Measurements from ENCODE around the gene CYP4F22. TPM values are rescaled to one million over a fixed set of nuclear protein-coding genes. Genes with fewer than 3 reads are reported as not detected.
A peak's percentile ranks its signal among the peaks of the same experiment; 100 is the strongest.

Gene CYP4F22
- total and polyA plus RNA-seq, 7 donors = 0.07 TPM; not detected in 6

- Histone ChIP-seq H3K4me3 (no peak overlapping the region), H3K9me3 (no peaks in the 10 kb centered on the region), H3K27me3 (peaks cover 0 to 8% (median 0%) of the 10 kb centered on the region in 3 donors), H3K36me3 (no peaks in the 10 kb centered on the region), H3K4me1 (no peaks in the 10 kb centered on the region), H3K27ac (no peak overlapping the region)
- 72 to 76% methylated on average over 6 of the region's 6 CpGs for WGBS, 2 donors
- no peak for TF ChIP-seq POLR2A (IDR thresholded peaks at IDR 0.05)
- TF ChIP-seq POLR2AphosphoS5 (IDR thresholded peaks at IDR 0.05) = no peak
- TF ChIP-seq EP300 (IDR thresholded peaks at IDR 0.05) = no peak
- TF ChIP-seq CTCF (IDR thresholded peaks at IDR 0.05) = no peak
- peak; percentile 18 for DNase-seq
- intact Hi-C loops (cut with DNase I) = no loop called here
Observed at GRCh38 chr19:15575406-15575805, 67.1 kb downstream of the CYP4F22 start.

DNA sequence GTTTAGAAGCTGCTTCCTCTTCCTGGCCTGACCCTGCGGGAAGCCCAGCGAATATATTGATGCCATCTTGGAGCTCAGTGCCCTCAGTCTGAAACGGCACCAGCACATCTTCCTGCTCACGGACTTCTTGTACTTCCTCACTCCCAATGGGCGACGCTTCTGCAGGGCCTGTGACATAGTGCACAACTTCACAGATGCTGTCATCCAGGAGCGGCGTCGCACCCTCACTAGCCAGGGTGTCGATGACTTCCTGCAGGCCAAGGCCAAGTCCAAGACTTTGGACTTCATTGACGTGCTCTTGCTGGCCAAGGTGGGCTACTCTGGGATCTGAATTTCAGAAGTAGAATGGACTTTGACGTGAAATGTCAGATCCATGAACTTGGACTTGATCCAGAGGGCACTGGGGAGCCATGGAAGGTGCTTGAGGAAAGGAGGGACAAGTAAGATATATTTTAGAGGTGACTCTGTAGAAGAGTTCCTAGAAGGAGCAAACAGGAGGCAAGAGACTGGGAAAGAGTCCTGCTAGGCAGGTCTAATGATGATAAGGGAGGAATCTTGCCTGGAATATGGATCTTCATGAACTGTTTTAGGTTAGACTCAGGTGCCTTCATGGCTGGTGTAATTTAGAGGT, 68.3 kb downstream of the CYP4F22 start:
- H3K27ac ChIP-seq = no peak overlapping the region
- intact Hi-C loops (cut with DNase I) = no loop called here
- DNase-seq = peak; percentile 43
- TF ChIP-seq POLR2A (IDR thresholded peaks at IDR 0.05) (no peak), POLR2AphosphoS5 (IDR thresholded peaks at IDR 0.05) (no peak), CTCF (IDR thresholded peaks at IDR 0.05) (no peak), EP300 (IDR thresholded peaks at IDR 0.05) (no peak)
- H3K9me3 ChIP-seq = no peaks in the 10 kb centered on the region
- H3K27me3 ChIP-seq = peaks cover 0 to 9% (median 0%) of the 10 kb centered on the region in 3 donors
- no peak overlapping the region for H3K4me3 ChIP-seq
- no peaks in the 10 kb centered on the region for H3K36me3 ChIP-seq
- WGBS, 2 donors = 84 to 87% methylated on average over 12 of the region's 12 CpGs
- H3K4me1 ChIP-seq = no peaks in the 10 kb centered on the region

GRCh38 chr19:15577184-15577771, 69.0 kb downstream of the CYP4F22 start:
- TF ChIP-seq POLR2A (IDR thresholded peaks at IDR 0.05) (no peak), CTCF (IDR thresholded peaks at IDR 0.05) (no peak), POLR2AphosphoS5 (IDR thresholded peaks at IDR 0.05) (no peak), EP300 (IDR thresholded peaks at IDR 0.05) (no peak)

GRCh38 chr19:15583346-15583745, 75.0 kb downstream of the CYP4F22 start:
- H3K36me3 ChIP-seq = no peaks in the 10 kb centered on the region
- WGBS, 2 donors = 86 to 87% methylated on average over 11 to 12 of the region's 12 CpGs
- intact Hi-C loops (cut with DNase I) = no loop called here
- H3K27ac ChIP-seq = no peak overlapping the region
- no peaks in the 10 kb centered on the region for H3K9me3 ChIP-seq
- TF ChIP-seq POLR2A (IDR thresholded peaks at IDR 0.05) (no peak), POLR2AphosphoS5 (IDR thresholded peaks at IDR 0.05) (no peak), EP300 (IDR thresholded peaks at IDR 0.05) (no peak)
- no peak overlapping the region for H3K4me3 ChIP-seq
- H3K4me1 ChIP-seq = peaks cover 0 to 6% (median 2%) of the 10 kb centered on the region in 4 donors
- peaks cover 0 to 39% (median 19%) of the 10 kb centered on the region in 3 donors for H3K27me3 ChIP-seq
- peak; percentile 58 for DNase-seq

More at GRCh38 chr19:15577184-15577771, 69.0 kb downstream of the CYP4F22 start:
- 78 to 80% methylated on average over 6 of the region's 6 CpGs for WGBS, 2 donors
- peak; percentile 11 for DNase-seq
- H3K4me1 ChIP-seq = no peaks in the 10 kb centered on the region
- H3K27me3 ChIP-seq = peaks cover 0 to 9% (median 0%) of the 10 kb centered on the region in 3 donors
- H3K27ac ChIP-seq = no peak overlapping the region
- H3K36me3 ChIP-seq = no peaks in the 10 kb centered on the region
- H3K9me3 ChIP-seq = no peaks in the 10 kb centered on the region
- intact Hi-C loops (cut with DNase I) = no loop called here
- H3K4me3 ChIP-seq = no peak overlapping the region

DNA sequence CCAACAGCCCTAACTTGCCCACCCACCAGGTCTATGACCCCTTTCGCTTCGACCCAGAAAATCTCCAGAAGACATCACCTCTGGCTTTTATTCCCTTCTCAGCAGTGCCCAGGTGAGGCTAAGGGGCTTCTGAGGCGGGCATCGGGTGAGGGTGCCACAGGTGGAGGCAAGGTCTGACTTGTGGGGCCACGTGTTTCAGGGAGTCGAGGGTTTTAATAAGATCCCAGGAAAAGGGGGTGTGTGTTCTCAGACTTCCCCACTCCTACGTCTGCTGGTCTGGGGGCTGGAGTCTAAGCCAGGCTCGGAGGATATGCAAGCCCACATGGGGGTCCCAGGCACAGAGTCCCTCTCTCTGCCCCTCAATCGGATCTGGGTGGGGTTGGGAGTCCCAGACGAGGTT, 75.8 kb downstream of the CYP4F22 start:
- H3K9me3 ChIP-seq = no peaks in the 10 kb centered on the region
- H3K4me1 ChIP-seq = peaks cover 0 to 6% (median 2%) of the 10 kb centered on the region in 4 donors
- intact Hi-C loops (cut with DNase I) = no loop called here
- peaks cover 0 to 39% (median 19%) of the 10 kb centered on the region in 3 donors for H3K27me3 ChIP-seq
- H3K4me3 ChIP-seq = no peak overlapping the region
- TF ChIP-seq POLR2AphosphoS5 (IDR thresholded peaks at IDR 0.05) = no peak
- TF ChIP-seq POLR2A (IDR thresholded peaks at IDR 0.05) = no peak
- TF ChIP-seq CTCF (IDR thresholded peaks at IDR 0.05) = no peak
- no peak for TF ChIP-seq EP300 (IDR thresholded peaks at IDR 0.05)
- 40 to 49% methylated on average over 10 of the region's 10 CpGs for WGBS, 2 donors
- H3K27ac ChIP-seq = no peak overlapping the region
- no peaks in the 10 kb centered on the region for H3K36me3 ChIP-seq
- peak; percentile 19 for DNase-seq
